GM19240 (cell line): ENCODE results near the gene ZFP69.

ENCODE experiments used
- DNase-seq: peaks from one replicate; pipeline ENCODE4 v3.0.0; 2011; ENCODE audit warnings: low spot score; ENCODE audit not compliant: insufficient read length

The ZFP69 gene

DNA sequence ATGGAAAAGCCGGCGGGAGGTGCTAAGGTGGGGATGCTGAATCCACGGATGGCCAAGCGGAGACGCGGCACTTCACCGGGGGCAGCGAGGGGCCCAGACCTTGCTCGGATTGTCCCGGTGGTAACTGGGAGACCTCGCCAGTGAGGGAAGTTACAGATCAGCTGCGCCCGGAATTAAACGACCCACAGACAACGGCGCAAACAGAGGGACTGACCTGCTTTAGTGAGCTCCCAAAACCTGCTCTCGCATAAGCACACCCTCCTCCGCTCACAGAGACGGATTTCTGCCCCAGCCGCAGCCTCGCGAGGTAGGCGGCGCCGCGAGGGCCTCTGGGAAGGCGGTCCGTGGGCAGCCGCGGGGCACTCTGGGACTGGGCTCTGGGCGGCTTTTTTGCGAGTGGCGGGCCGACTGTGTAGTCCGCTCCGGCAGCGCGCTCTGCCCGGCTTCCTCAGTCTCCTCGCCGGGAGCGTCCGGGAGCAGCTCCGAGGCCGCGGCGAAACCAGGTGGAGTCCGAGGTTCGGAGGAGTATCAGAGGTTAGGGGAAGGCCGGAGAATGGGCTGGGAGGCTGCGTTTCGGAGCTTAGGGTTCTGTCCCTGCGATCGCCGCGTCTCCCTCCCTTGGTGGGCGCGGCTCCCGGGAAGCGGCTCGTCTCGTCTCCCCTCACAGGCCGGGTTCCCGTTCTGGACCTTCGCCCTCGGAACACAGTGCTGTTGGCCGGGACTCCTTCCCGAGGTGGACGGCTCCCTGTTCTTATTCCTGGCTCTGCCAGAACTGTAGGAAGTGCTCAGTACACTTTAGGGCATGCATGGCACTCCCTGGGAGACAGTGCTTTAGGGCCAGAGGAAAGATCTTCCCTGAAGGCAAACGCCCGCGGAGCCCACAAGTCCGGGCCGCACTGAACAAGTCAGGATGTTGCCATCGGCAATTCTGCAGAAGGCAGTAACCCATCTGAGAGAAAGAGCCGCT, 31.6 kb downstream of the ZFP69 start, which contains the start of gene EXO5:
Gene EXO5 (plus strand): TSS at position 393 of the 967 bp plus-strand sequence. CDS start 5,778 bp downstream, outside the sequence.
- peak; percentile 54 for DNase-seq

GRCh38 chr1:40519517-40519916, 42.4 kb downstream of the ZFP69 start:
- DNase-seq, result no peak

GRCh38 chr1:40530735-40531380, 53.8 kb downstream of the ZFP69 start:
- DNase-seq, result no peak

- peak; percentile 91 for DNase-seq
Observed at GRCh38 chr1:40531381-40532061, 54.4 kb downstream of the ZFP69 start, which contains the start of gene ZNF684. TSS of gene ZNF684 (plus strand) at chr1:40531637. CDS start at chr1:40533167, 1,530 bp downstream.

- DNase-seq, result no peak
Observed at GRCh38 chr1:40532062-40532389, 54.9 kb downstream of the ZFP69 start.

GRCh38 chr1:40532844-40533424, 55.8 kb downstream of the ZFP69 start:
- DNase-seq, result peak; percentile 27

DNA sequence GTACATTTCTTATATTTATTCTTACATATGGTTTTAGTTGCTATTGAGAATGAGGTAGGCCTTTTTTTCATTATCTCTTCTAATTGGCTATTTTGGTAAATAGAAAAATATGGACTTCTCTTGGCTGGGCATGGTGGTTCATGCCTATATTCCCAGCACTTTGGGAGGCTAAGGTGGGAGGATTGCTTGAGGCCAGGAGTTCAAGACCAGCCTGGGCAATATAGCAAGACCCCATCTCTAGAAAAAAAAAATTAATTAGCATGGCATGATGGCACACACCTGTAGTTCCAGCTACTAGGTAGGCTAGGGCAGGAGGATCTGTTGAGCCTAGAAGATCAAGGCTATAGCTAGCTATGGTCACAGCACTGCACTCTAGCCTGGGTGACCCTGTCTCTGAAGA, 57.5 kb downstream of the ZFP69 start:
- DNase-seq, result no peak

GRCh38 chr1:40535732-40536131, 58.6 kb downstream of the ZFP69 start:
- no peak for DNase-seq

DNA sequence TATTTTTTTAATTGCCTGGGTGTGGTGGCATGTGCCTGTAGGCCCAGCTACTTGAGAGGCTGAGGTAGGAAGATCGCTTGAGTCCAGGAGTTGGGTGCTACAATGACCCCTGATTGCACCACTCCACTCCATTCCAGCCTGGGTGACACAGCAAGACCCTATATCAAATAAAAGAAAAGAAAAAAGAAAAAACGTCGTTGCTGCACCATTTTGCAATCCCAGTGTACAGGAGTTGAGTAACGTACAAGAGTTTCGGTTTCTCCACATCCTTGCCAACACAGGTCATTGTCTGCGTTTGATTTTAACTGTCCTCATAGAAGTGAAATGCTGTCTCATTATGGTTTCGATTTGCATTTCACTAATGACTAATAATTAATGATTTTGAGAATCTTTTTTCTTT, 62.2 kb downstream of the ZFP69 start:
- no peak for DNase-seq
